ENCODE data around the gene GLI3. TPM values are rescaled to one million over a fixed set of nuclear protein-coding genes. Genes with fewer than 3 reads are reported as not detected.

Gene GLI3
- total and polyA plus RNA-seq, 2 of the 4 experiments (the other 2 are of a cell fraction): 1.3 to 3.9 TPM

- H3K27me3 ChIP-seq (ENCODE audit: control insufficient read depth, insufficient read depth, low read length): no peaks in the 10 kb centered on the region
- BruUV-seq (replicated peaks): no TSS peak
- H3K14ac ChIP-seq (replicated peaks; ENCODE audit: low read depth, low read length): no peak overlapping the region
- no peak for DNase-seq
- ATAC-seq (ENCODE audit: low read depth): no peak
- no peak overlapping the region for H3K56ac ChIP-seq (ENCODE audit: extremely low read depth, insufficient read depth, low read length)
- no peak overlapping the region for H3K4me2 ChIP-seq (ENCODE audit: low read depth, low read length)
- no peak overlapping the region for H2AK5ac ChIP-seq (ENCODE audit: low read depth, low read length)
- H3K4ac ChIP-seq (ENCODE audit: low read depth, low read length): no peak overlapping the region
- no peak overlapping the region for H3K9ac ChIP-seq (ENCODE audit: low read depth, low read length)
- H4K5ac ChIP-seq (ENCODE audit: low read depth, low read length): no peak overlapping the region
- H2AK9ac ChIP-seq (replicated peaks; ENCODE audit: low read depth, low read length, poor library complexity): no peak overlapping the region
- H2BK120ac ChIP-seq (ENCODE audit: low read depth, low read length): no peak overlapping the region
- TF ChIP-seq MAZ (IDR thresholded peaks at IDR 0.05; ENCODE audit: borderline replicate concordance, low read depth, low read length) (no peak), USF2 (IDR thresholded peaks at IDR 0.05; ENCODE audit: low read depth, low read length) (no peak), MAFK (IDR thresholded peaks at IDR 0.05; ENCODE audit: low read depth, low read length) (no peak), RAD21 (IDR thresholded peaks at IDR 0.05; ENCODE audit: low read length) (no peak), POLR2A (IDR thresholded peaks at IDR 0.05; ENCODE audit: low read depth, low read length) (no peak), CEBPB (IDR thresholded peaks at IDR 0.05; ENCODE audit: low read depth, low read length) (no peak), CHD1 (IDR thresholded peaks at IDR 0.05; ENCODE audit: low read depth, low read length) (no peak), ELK1 (IDR thresholded peaks at IDR 0.05; ENCODE audit: borderline replicate concordance, low read depth, low read length) (no peak), RFX5 (IDR thresholded peaks at IDR 0.05; ENCODE audit: low read depth, low read length) (no peak), SMC3 (IDR thresholded peaks at IDR 0.05; ENCODE audit: low read depth, low read length) (no peak), CTCF (conservative IDR thresholded peaks at IDR 0.05; ENCODE audit: low read depth, low read length) (no peak), MXI1 (IDR thresholded peaks at IDR 0.05; ENCODE audit: borderline replicate concordance, low read depth, low read length) (no peak), FOS (IDR thresholded peaks at IDR 0.05; ENCODE audit: low read depth, low read length) (no peak), RCOR1 (IDR thresholded peaks at IDR 0.05; ENCODE audit: insufficient replicate concordance, low read length) (no peak), BHLHE40 (IDR thresholded peaks at IDR 0.05; ENCODE audit: low read depth, low read length) (no peak), NFE2L2 (IDR thresholded peaks at IDR 0.05; ENCODE audit: low read depth, low read length) (no peak)
- CTCF ChIA-PET: no interaction called here
- H4K91ac ChIP-seq (ENCODE audit: insufficient read depth, low read depth, low read length): no peak overlapping the region
- no peak overlapping the region for H3K18ac ChIP-seq (ENCODE audit: low read depth, low read length)
- no peak overlapping the region for H2BK15ac ChIP-seq (ENCODE audit: low read depth, low read length)
- no peaks in the 10 kb centered on the region for H3K9me3 ChIP-seq (ENCODE audit: control insufficient read depth, insufficient read depth, low read length)
- in situ Hi-C loops (cut with MboI; ENCODE audit: low sequenced_read_pairs): no loop called here
- no peak overlapping the region for H3K4me3 ChIP-seq (ENCODE audit: insufficient read depth, low read depth, low read length)
- H3K79me1 ChIP-seq (ENCODE audit: low read depth in 1 of 2, low read length in 2 of 2): peaks cover 11 to 23% of the 10 kb centered on the region in 2 experiments
- POLR2A ChIA-PET (ENCODE audit: unreplicated experiment): interaction anchor here (0.6 kb wide), 2 partner anchors 30 to 173 kb away, joined by 8 to 11 read pairs; no protein-coding TSS in a partner anchor
- H2AFZ ChIP-seq (replicated peaks; ENCODE audit: low read length, poor library complexity): no peak overlapping the region
- dilution Hi-C loops (cut with HindIII; ENCODE audit: low sequenced_read_pairs, unreplicated experiment): no loop called here
- no peak overlapping the region for H2BK20ac ChIP-seq (ENCODE audit: low read depth, low read length)
- peaks cover 3% of the 10 kb centered on the region; the same call in 1 of the 2 replicates for H4K20me1 ChIP-seq (ENCODE audit: insufficient read depth, low read length)
- no peak overlapping the region for H3K23ac ChIP-seq (ENCODE audit: low read depth, low read length)
- H3K4me1 ChIP-seq (ENCODE audit: control insufficient read depth, insufficient read depth, low read length): peaks cover 3% of the 10 kb centered on the region; the same call in 1 of the 2 replicates
- H3K36me3 ChIP-seq (ENCODE audit: control insufficient read depth, insufficient read depth, low read length): peaks cover 20% of the 10 kb centered on the region
- intact Hi-C loops (cut with micrococcal nuclease): no loop called here
- no peak overlapping the region for H2BK5ac ChIP-seq (ENCODE audit: low read depth, low read length, poor library complexity, severe bottlenecking)
- H4K8ac ChIP-seq (ENCODE audit: low read depth in 2 of 2, low read length in 2 of 2): no peak overlapping the region
- no CpG with 5 or more reads among the region's 11 CpGs for WGBS, 2 experiments (ENCODE audit: extremely low coverage in 2 of 2, insufficient read length in 1 of 2)
- H3K27ac ChIP-seq (ENCODE audit: insufficient read depth, low read length): no peak overlapping the region
- peaks cover 3% of the 10 kb centered on the region; the same call in 1 of the 2 replicates for H3K9me1 ChIP-seq (ENCODE audit: insufficient read depth, low read length)
Observed at GRCh38 chr7:42222891-42223290, 14.1 kb downstream of the GLI3 start.

Data from IMR-90 (cell line).